A673 (cell line): ENCODE measurements around the gene CAMKK2.

Source experiments
- EZH2 ChIP-seq: fragments of 200-600 bp; sonication (generic); IDR thresholded peaks from 2 replicates; pipeline ENCODE4 v1.6.1; 2017; ENCODE audit warnings: borderline replicate concordance, low read depth, mild to moderate bottlenecking, mixed read lengths, antibody characterized with exemption, low read length; ENCODE audit not compliant: poor library complexity, severe bottlenecking
- TF ChIP-seq, protein P1 (sequence below): fragments of 300-800, 200-600 bp; sonication (generic); conservative IDR thresholded peaks from 2 replicates; pipeline ENCODE4 v1.5.1; 2017; ENCODE audit warnings: low read depth, mild to moderate bottlenecking, antibody characterized with exemption, low read length, moderate library complexity, mixed read lengths

- TF ChIP-seq, protein P1, sequence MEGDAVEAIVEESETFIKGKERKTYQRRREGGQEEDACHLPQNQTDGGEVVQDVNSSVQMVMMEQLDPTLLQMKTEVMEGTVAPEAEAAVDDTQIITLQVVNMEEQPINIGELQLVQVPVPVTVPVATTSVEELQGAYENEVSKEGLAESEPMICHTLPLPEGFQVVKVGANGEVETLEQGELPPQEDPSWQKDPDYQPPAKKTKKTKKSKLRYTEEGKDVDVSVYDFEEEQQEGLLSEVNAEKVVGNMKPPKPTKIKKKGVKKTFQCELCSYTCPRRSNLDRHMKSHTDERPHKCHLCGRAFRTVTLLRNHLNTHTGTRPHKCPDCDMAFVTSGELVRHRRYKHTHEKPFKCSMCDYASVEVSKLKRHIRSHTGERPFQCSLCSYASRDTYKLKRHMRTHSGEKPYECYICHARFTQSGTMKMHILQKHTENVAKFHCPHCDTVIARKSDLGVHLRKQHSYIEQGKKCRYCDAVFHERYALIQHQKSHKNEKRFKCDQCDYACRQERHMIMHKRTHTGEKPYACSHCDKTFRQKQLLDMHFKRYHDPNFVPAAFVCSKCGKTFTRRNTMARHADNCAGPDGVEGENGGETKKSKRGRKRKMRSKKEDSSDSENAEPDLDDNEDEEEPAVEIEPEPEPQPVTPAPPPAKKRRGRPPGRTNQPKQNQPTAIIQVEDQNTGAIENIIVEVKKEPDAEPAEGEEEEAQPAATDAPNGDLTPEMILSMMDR: no peak
- TF ChIP-seq EZH2: no peak
Observed at GRCh38 chr12:121217761-121218160, 78.7 kb downstream of the CAMKK2 start.
